ENCODE results near the gene CDH2. TPM values are rescaled to one million over a fixed set of nuclear protein-coding genes. Genes with fewer than 3 reads are reported as not detected.

CDH2 gene
- total and polyA plus RNA-seq, 2 experiments from 2014 or later = 14.7 to 36.9 TPM

GRCh38 chr18:28143725-28144124, 33.2 kb downstream of the CDH2 start (continued):
- no peak for TF ChIP-seq REST (IDR thresholded peaks at IDR 0.05; ENCODE audit: unreplicated experiment)
- no peak for TF ChIP-seq ZNF331 (CRISPR knock-in tag; IDR thresholded peaks at IDR 0.05; ENCODE audit: low read depth)

- H4K20me1 ChIP-seq (replicated peaks; ENCODE audit: insufficient read depth) = no peaks in the 10 kb centered on the region
- no peak for ATAC-seq
- H3F3A ChIP-seq (replicated peaks; ENCODE audit: low read depth) = no peaks in the 10 kb centered on the region
- no peak overlapping the region for H3K4me2 ChIP-seq
- no peak overlapping the region for H2AFZ ChIP-seq
- no peaks in the 10 kb centered on the region for H3K79me2 ChIP-seq (replicated peaks; ENCODE audit: insufficient read depth)
- H3K4me1 ChIP-seq (ENCODE audit: insufficient read depth) = no peaks in the 10 kb centered on the region
- H3K4me3 Mint-ChIP-seq = no peak overlapping the region
- no peaks in the 10 kb centered on the region for H3K36me3 ChIP-seq (ENCODE audit: insufficient read depth)
- DNase-seq (ENCODE audit: low spot score) = no peak
- no peaks in the 10 kb centered on the region; the same call in 2 of the 3 replicates for H3K4me1 Mint-ChIP-seq
- no peak overlapping the region for H3K27ac Mint-ChIP-seq
- no peaks in the 10 kb centered on the region for H3K9me2 ChIP-seq (ENCODE audit: insufficient read depth)
- no peaks in the 10 kb centered on the region for H3K9me3 Mint-ChIP-seq
- H3K27ac ChIP-seq (ENCODE audit: low read depth) = no peak overlapping the region
- no peaks in the 10 kb centered on the region for H3K36me3 Mint-ChIP-seq (ENCODE audit: low read depth)
- H3K27me3 Mint-ChIP-seq (ENCODE audit: insufficient read depth, low read depth, poor library complexity) = no peaks in the 10 kb centered on the region
- H3K4me3 ChIP-seq = no peak overlapping the region
- H3K27me3 ChIP-seq (ENCODE audit: insufficient read depth) = no peaks in the 10 kb centered on the region
- TF ChIP-seq CREB1 (CRISPR knock-in tag; IDR thresholded peaks at IDR 0.05; ENCODE audit: low read depth) (no peak), ZNF114 (CRISPR knock-in tag; IDR thresholded peaks at IDR 0.05) (no peak), ZNF331 (CRISPR knock-in tag; IDR thresholded peaks at IDR 0.05; ENCODE audit: low read depth) (no peak), POLR2AphosphoS5 (IDR thresholded peaks at IDR 0.05; ENCODE audit: low read depth) (no peak), ZNF462 (CRISPR knock-in tag; IDR thresholded peaks at IDR 0.05) (no peak), EZH2 (IDR thresholded peaks at IDR 0.05; ENCODE audit: low read depth, unreplicated experiment) (no peak), REST (IDR thresholded peaks at IDR 0.05; ENCODE audit: unreplicated experiment) (no peak), JUNB (IDR thresholded peaks at IDR 0.05; ENCODE audit: unreplicated experiment) (no peak), ETS1 (IDR thresholded peaks at IDR 0.05) (no peak)
These were observed 38.1 kb downstream of the CDH2 start for GRCh38 chr18:28138816-28139215.
